Stimulated activated naive CD8-positive, alpha-beta T cell treated with anti-CD3 and anti-CD28 coated beads, Interleukin-15, Interleukin-2, amounts not matched to agents 100 ng/mL and 50 ng/mL, for 24 hours (primary cell): ENCODE data around the gene MAD1L1.
"Not testable (repeated sequence)": the region's sequence is repeated elsewhere in the genome, so short reads cannot be mapped to it uniquely, and the experiment has no call there.

Experiments used
- H3K27ac Mint-ChIP-seq: one replicate; pipeline ENCODE4 v1.8.0; 2021; ENCODE audit warnings: mild to moderate bottlenecking, mixed read lengths
- H3K27me3 Mint-ChIP-seq: one replicate; pipeline ENCODE4 v1.8.0; 2021; ENCODE audit warnings: mixed read lengths
- H3K36me3 Mint-ChIP-seq: one replicate; pipeline ENCODE4 v1.8.0; 2021; ENCODE audit warnings: low read depth, mixed read lengths
- H3K4me1 Mint-ChIP-seq: one replicate; pipeline ENCODE4 v1.8.0; 2021; ENCODE audit warnings: low read depth, mixed read lengths
- H3K4me3 Mint-ChIP-seq: one replicate; pipeline ENCODE4 v1.8.0; 2021; ENCODE audit warnings: mild to moderate bottlenecking, mixed read lengths
- H3K9me3 Mint-ChIP-seq: one replicate; pipeline ENCODE4 v1.8.0; 2021; ENCODE audit warnings: mixed read lengths

The MAD1L1 gene

GRCh38 chr7:1824882-1825646, 407.7 kb downstream of the MAD1L1 start:
- H3K27me3 Mint-ChIP-seq, H3K4me3 Mint-ChIP-seq, H3K27ac Mint-ChIP-seq, H3K9me3 Mint-ChIP-seq: not testable (repeated sequence)
- H3K4me1 Mint-ChIP-seq: peaks cover 27% of the 10 kb centered on the region
- peaks cover 17% of the 10 kb centered on the region for H3K36me3 Mint-ChIP-seq

- not testable (repeated sequence) for H3K9me3 Mint-ChIP-seq, H3K27me3 Mint-ChIP-seq, H3K27ac Mint-ChIP-seq, H3K4me3 Mint-ChIP-seq
- H3K36me3 Mint-ChIP-seq: peaks cover 12% of the 10 kb centered on the region
- peaks cover 35% of the 10 kb centered on the region for H3K4me1 Mint-ChIP-seq
Observed at GRCh38 chr7:1824151-1824881, 408.4 kb downstream of the MAD1L1 start.

GRCh38 chr7:1823376-1824150, 409.2 kb downstream of the MAD1L1 start:
- Mint-ChIP-seq H3K9me3 (peaks cover 1% of the 10 kb centered on the region), H3K27me3 (no peaks in the 10 kb centered on the region), H3K4me3 (no peak overlapping the region), H3K36me3 (peaks cover 8% of the 10 kb centered on the region), H3K4me1 (peaks cover 42% of the 10 kb centered on the region), H3K27ac (no peak overlapping the region)

- H3K4me1 Mint-ChIP-seq: peaks cover 46% of the 10 kb centered on the region
- no peaks in the 10 kb centered on the region for H3K9me3 Mint-ChIP-seq
- no peaks in the 10 kb centered on the region for H3K27me3 Mint-ChIP-seq
- H3K36me3 Mint-ChIP-seq: peaks cover 6% of the 10 kb centered on the region
- H3K27ac Mint-ChIP-seq: peak overlapping the region; percentile 82
- H3K4me3 Mint-ChIP-seq: peak overlapping the region; percentile 59
Observed at GRCh38 chr7:1819259-1819841, 413.4 kb downstream of the MAD1L1 start.

GRCh38 chr7:1818575-1819258, 414.0 kb downstream of the MAD1L1 start:
- H3K9me3 Mint-ChIP-seq: no peaks in the 10 kb centered on the region
- H3K27ac Mint-ChIP-seq: peak overlapping the region; percentile 70

GRCh38 chr7:1817061-1817712, 415.6 kb downstream of the MAD1L1 start:
- Mint-ChIP-seq H3K9me3 (no peaks in the 10 kb centered on the region), H3K36me3 (no peaks in the 10 kb centered on the region), H3K27me3 (no peaks in the 10 kb centered on the region), H3K4me1 (peaks cover 30% of the 10 kb centered on the region), H3K27ac (no peak overlapping the region), H3K4me3 (no peak overlapping the region)

More at GRCh38 chr7:1818575-1819258, 414.0 kb downstream of the MAD1L1 start:
- Mint-ChIP-seq H3K4me3 (no peak overlapping the region), H3K27me3 (no peaks in the 10 kb centered on the region), H3K4me1 (peaks cover 40% of the 10 kb centered on the region), H3K36me3 (peaks cover 6% of the 10 kb centered on the region)

- peaks cover 28% of the 10 kb centered on the region for H3K4me1 Mint-ChIP-seq
- not testable (repeated sequence) for H3K27me3 Mint-ChIP-seq, H3K36me3 Mint-ChIP-seq, H3K27ac Mint-ChIP-seq, H3K4me3 Mint-ChIP-seq, H3K9me3 Mint-ChIP-seq
Observed at GRCh38 chr7:1816451-1816850, 416.3 kb downstream of the MAD1L1 start.

- peaks cover 25% of the 10 kb centered on the region for H3K4me1 Mint-ChIP-seq
- not testable (repeated sequence) for H3K27ac Mint-ChIP-seq, H3K27me3 Mint-ChIP-seq, H3K36me3 Mint-ChIP-seq, H3K9me3 Mint-ChIP-seq, H3K4me3 Mint-ChIP-seq
Observed at GRCh38 chr7:1815551-1816281, 417.0 kb downstream of the MAD1L1 start.

- Mint-ChIP-seq H3K36me3 (no peaks in the 10 kb centered on the region), H3K4me1 (peaks cover 24% of the 10 kb centered on the region), H3K27ac (no peak overlapping the region), H3K4me3 (no peak overlapping the region), H3K27me3 (no peaks in the 10 kb centered on the region), H3K9me3 (no peaks in the 10 kb centered on the region)
Observed at GRCh38 chr7:1815051-1815481, 417.7 kb downstream of the MAD1L1 start.

- Mint-ChIP-seq H3K27ac (no peak overlapping the region), H3K27me3 (no peaks in the 10 kb centered on the region), H3K4me3 (no peak overlapping the region), H3K9me3 (no peaks in the 10 kb centered on the region), H3K36me3 (no peaks in the 10 kb centered on the region), H3K4me1 (peaks cover 16% of the 10 kb centered on the region)
Observed at GRCh38 chr7:1814089-1814811, 418.5 kb downstream of the MAD1L1 start.

- Mint-ChIP-seq H3K36me3 (no peaks in the 10 kb centered on the region), H3K27me3 (no peaks in the 10 kb centered on the region), H3K4me3 (no peak overlapping the region), H3K4me1 (peaks cover 8% of the 10 kb centered on the region), H3K9me3 (no peaks in the 10 kb centered on the region), H3K27ac (no peak overlapping the region)
Observed at GRCh38 chr7:1813394-1814088, 419.2 kb downstream of the MAD1L1 start.

GRCh38 chr7:1812509-1813393, 420.0 kb downstream of the MAD1L1 start:
- no peaks in the 10 kb centered on the region for H3K9me3 Mint-ChIP-seq
- peaks cover under 1% of the 10 kb centered on the region for H3K4me1 Mint-ChIP-seq
- no peak overlapping the region for H3K4me3 Mint-ChIP-seq
- H3K36me3 Mint-ChIP-seq: no peaks in the 10 kb centered on the region
- H3K27ac Mint-ChIP-seq: no peak overlapping the region
- H3K27me3 Mint-ChIP-seq: no peaks in the 10 kb centered on the region
